GM12872 (cell line): ENCODE data around the gene TRIML2.

Experiments
- CTCF ChIP-seq: IDR thresholded peaks from 3 replicates; pipeline ENCODE4 v1.5.1; 2011; ENCODE audit warnings: low read depth, mild to moderate bottlenecking, low read length, moderate library complexity; ENCODE audit not compliant: insufficient read depth

The TRIML2 gene, protein sequence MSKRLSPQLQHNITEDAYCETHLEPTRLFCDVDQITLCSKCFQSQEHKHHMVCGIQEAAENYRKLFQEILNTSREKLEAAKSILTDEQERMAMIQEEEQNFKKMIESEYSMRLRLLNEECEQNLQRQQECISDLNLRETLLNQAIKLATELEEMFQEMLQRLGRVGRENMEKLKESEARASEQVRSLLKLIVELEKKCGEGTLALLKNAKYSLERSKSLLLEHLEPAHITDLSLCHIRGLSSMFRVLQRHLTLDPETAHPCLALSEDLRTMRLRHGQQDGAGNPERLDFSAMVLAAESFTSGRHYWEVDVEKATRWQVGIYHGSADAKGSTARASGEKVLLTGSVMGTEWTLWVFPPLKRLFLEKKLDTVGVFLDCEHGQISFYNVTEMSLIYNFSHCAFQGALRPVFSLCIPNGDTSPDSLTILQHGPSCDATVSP

DNA sequence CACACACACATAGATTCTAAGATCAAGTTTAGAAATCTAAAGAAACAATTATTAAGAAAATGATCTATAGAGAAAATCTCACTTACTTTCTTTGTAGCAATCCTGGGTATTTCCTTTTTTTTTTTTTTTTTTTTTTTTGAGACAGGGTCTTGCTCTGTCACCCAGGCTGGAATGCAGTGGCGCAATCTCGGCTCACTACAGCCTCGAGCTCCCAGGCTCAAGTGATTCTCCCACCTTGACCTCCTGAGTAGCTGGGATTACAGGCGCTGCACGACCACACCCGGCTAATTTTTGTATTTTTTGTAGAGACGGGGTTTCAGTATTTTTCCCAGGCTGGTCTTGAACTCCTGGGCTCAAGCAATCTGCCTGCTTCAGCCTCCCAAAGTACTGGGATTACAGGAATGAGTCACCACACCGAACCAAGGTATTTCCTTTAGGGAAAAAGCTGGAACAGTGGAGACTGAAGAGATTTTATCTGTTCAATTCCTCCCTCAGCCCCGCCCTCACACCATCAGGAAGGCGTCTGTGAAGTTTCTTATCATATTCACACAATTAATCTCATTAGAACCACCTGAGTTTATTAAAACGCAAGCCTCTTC lies at the start of gene TRIML2:
TRIML2 (minus strand) TSS at position 447 of the 599 bp plus-strand sequence. CDS start 4,235 bp downstream, outside the sequence.
- TF ChIP-seq CTCF = no peak

DNA sequence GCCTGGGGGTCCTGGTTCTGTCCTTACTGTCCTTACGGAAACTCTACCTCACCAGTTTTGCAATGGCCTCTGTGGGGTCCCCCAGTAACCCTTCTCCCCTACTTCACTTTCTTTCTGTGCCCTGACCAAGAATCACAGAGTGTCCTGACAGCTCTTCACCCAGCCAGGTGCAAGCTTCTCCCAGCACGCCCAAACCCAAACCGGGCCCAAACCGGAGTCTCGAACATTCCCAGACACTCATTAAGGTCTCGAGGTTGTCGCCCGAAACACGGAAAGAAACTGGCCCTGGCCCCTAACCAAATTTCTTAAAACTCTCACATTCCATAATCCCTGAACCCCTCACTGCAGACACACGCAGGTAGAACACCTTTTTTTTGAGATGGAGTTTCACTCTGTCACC lies 48.9 kb upstream of the TRIML2 start:
- no peak for TF ChIP-seq CTCF

DNA sequence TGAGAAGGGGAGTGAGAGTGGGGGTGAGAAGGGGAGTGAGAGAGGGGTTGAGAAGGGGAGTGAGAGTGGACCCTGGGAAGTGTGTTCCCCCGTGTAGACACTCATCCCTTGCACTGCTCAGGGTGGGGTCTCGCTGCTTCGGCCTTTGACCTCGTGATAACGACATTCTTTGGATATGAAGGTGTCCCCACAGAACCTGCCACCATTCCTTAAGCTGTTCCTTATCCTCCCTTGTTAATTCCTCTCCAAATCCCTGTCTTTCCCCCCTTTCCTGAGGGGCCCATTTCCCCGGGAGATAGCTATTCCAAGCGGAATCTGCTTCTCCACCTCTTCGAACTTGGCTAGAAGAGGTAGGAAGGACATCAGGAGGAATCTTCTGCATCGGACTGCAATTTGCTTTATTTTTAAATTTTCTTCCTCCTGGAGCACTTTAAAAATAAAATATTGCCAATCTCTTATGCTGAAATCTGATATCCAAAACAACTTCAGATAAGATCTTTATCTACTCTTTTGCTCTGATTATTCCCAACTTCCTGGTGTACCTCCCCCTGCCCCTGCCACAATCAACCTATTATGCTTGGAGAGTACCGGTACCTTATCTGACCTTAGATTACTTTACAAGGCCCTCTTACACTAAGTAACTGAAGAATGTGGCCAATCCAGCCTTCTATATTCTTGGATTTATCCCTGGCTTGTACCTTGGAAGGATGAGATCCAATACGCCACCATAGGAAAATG lies 45.4 kb upstream of the TRIML2 start:
- TF ChIP-seq CTCF = no peak

- TF ChIP-seq CTCF = no peak
These were observed 38.4 kb upstream of the TRIML2 start for GRCh38 chr4:188147776-188148175.

DNA sequence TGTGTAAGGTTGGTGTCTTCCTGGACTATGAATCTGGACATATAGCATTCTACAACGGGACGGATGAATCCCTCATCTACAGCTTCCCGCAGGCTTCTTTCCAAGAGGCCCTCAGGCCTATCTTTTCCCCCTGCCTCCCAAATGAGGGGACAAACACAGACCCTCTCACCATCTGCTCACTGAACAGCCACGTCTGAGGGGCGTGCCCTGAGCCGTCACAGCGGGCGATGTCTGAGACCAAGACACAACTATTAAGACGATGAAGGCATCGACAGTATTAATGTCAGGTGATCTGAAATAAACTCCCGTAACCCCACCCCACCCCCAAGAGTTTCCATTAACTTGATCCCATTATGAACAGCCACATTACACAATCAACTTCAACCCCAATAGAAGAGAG lies 37.8 kb upstream of the TRIML2 start:
- no peak for TF ChIP-seq CTCF

GRCh38 chr4:188146618-188147017 lies 37.2 kb upstream of the TRIML2 start:
- TF ChIP-seq CTCF = no peak

- no peak for TF ChIP-seq CTCF
These were observed 36.2 kb upstream of the TRIML2 start for GRCh38 chr4:188145601-188146000.
